Psoas muscle (tissue), 8 donors: ENCODE data around the gene SLC4A5. TPM values are rescaled to one million over a fixed set of nuclear protein-coding genes. Genes with fewer than 3 reads are reported as not detected.

Experiments used
- ATAC-seq, 4 donors: fragments of 200-7000 bp; cut with Tn5 transposase; one replicate each; pipeline ENCODE4 v1.9.1; 2020; ENCODE audit warnings: moderate library complexity in 3 of 4, mild to moderate bottlenecking in 2 of 4
- DNase-seq, 2 donors: peaks; one replicate each; pipeline ENCODE4 v3.0.0-alpha.2; 2020
- H3K27ac ChIP-seq: fragments of 200-600 bp; one replicate; pipeline ENCODE4 v1.8.0; 2022
- H3K27me3 ChIP-seq, 3 donors: fragments of 200-600 bp in 1 of 3; one replicate each; pipeline versions ENCODE4 v1.6.1 to v1.8.0; 2013 to 2022; ENCODE audit warnings: low read length in 2 of 3, mild to moderate bottlenecking in 2 of 3, moderate library complexity in 1 of 3; ENCODE audit not compliant: insufficient read depth in 3 of 3
- H3K36me3 ChIP-seq, 2 donors: fragments of 200-600 bp in 1 of 2; one replicate each; pipeline versions ENCODE4 v1.6.1 to v1.8.0; 2013 to 2022; ENCODE audit warnings: low read depth in 1 of 2, mild to moderate bottlenecking in 1 of 2, moderate library complexity in 1 of 2; ENCODE audit not compliant: insufficient read depth in 1 of 2
- H3K4me1 ChIP-seq: fragments of 200-600 bp; one replicate; pipeline ENCODE4 v1.8.0; 2022
- H3K4me3 ChIP-seq: fragments of 200-600 bp; one replicate; pipeline ENCODE4 v1.8.0; 2022; ENCODE audit warnings: mild to moderate bottlenecking
- H3K9me3 ChIP-seq: fragments of 200-600 bp; one replicate; pipeline ENCODE4 v1.8.0; 2022
- WGBS, 3 donors: extraction: QIAGEN DNeasy Blood & Tissue Kit; methylation state at CpG; one replicate each; pipeline versions ENCODE4 v1.1.6 to v1.1.7; 2013; 5-methylcytosine and 5-hydroxymethylcytosine counted together
- intact Hi-C, 2 donors: fragments of 100-400 bp; cut with DNase I; formaldehyde crosslinking; loops; one replicate each; pipeline versions ENCODE4 v1.11.0 to v1.14.2; 2022
- polyA plus RNA-seq, 3 donors: library from polyadenylated mRNA; stranded (reverse); fragments of 200-250 nt; gene quantifications; one replicate each; pipeline ENCODE4 v1.2.3, GENCODE V29; 2013
- total RNA-seq, 4 donors: library from RNA; stranded (reverse); fragmentation: NEBNext Ultra II Directional in 2 of 4; extraction: Animal tissue kit (Norgen Biotek cat#: 25700) in 2 of 4; gene quantifications; one replicate each; pipeline versions ENCODE4 v1.2.1 to v1.2.4, GENCODE V29; 2021 to 2023
- TF ChIP-seq, protein P1 (sequence below): fragments of 200-600 bp; IDR thresholded peaks from one replicate; pipeline ENCODE4 v1.8.0; 2022; ENCODE audit warnings: antibody characterized with exemption
- donor health status: healthy with polysubstance abuse.
- donor health status: DM: no; HTN: no; CAD: no; lungs with moderate emphysema.
- donor health status: Bipolar disorder and iron deficiency.
- donor health status: healthy.
- donor health status: DM: yes; HTN: yes; CAD: no.
- donor health status: DM: no; HTN: no; CAD: no.
- donor health status: DM: no; HTN: no; CAD: no.
- donor health status: DM: yes; HTN: yes; CAD: no.

The SLC4A5 gene
- total and polyA plus RNA-seq, 7 donors = 0.27 to 5.7 (median 0.57) TPM

DNA sequence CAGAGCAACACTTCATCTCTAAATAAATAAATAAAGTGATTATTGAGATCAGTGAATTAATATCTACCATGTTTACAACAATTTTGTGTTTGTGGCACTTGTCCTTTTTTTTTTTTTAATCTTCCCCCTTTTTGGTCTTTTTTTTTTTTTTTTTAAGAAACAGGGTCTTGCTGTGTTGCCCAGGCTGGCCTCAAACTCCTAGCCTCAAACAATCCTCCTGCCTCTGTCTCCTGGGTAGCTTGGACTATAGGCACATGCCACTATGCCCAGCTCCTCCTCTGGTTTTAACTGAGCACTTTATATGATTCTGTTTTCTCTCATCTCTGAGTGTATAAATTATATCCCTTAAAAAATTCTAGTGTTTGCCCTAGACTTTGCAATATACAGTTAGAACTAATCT, 30.3 kb downstream of the SLC4A5 start:
- no peaks in the 10 kb centered on the region for H3K27me3 ChIP-seq
- intact Hi-C loops = no loop called here
- H3K36me3 ChIP-seq = peaks cover 0 to 5% of the 10 kb centered on the region in 2 donors
- no peaks in the 10 kb centered on the region for H3K4me1 ChIP-seq
- TF ChIP-seq, protein P1, sequence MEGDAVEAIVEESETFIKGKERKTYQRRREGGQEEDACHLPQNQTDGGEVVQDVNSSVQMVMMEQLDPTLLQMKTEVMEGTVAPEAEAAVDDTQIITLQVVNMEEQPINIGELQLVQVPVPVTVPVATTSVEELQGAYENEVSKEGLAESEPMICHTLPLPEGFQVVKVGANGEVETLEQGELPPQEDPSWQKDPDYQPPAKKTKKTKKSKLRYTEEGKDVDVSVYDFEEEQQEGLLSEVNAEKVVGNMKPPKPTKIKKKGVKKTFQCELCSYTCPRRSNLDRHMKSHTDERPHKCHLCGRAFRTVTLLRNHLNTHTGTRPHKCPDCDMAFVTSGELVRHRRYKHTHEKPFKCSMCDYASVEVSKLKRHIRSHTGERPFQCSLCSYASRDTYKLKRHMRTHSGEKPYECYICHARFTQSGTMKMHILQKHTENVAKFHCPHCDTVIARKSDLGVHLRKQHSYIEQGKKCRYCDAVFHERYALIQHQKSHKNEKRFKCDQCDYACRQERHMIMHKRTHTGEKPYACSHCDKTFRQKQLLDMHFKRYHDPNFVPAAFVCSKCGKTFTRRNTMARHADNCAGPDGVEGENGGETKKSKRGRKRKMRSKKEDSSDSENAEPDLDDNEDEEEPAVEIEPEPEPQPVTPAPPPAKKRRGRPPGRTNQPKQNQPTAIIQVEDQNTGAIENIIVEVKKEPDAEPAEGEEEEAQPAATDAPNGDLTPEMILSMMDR = no peak
- H3K27ac ChIP-seq = no peak overlapping the region
- DNase-seq (no peak), ATAC-seq (no peak)
- no peaks in the 10 kb centered on the region for H3K9me3 ChIP-seq
- no peak overlapping the region for H3K4me3 ChIP-seq

- no peak for DNase-seq
- H3K27me3 ChIP-seq = no peaks in the 10 kb centered on the region
- no peaks in the 10 kb centered on the region for H3K4me1 ChIP-seq
- 86 to 92% (median 88%) methylated on average over 8 of the region's 8 CpGs for WGBS, 3 donors
- H3K9me3 ChIP-seq = no peaks in the 10 kb centered on the region
- intact Hi-C loops = no loop called here
- no peak for ATAC-seq
- TF ChIP-seq, protein P1 = no peak
- no peak overlapping the region for H3K27ac ChIP-seq
- no peaks in the 10 kb centered on the region for H3K36me3 ChIP-seq
- no peak overlapping the region for H3K4me3 ChIP-seq
Observed at GRCh38 chr2:74307720-74308119, 35.5 kb downstream of the SLC4A5 start.

DNA sequence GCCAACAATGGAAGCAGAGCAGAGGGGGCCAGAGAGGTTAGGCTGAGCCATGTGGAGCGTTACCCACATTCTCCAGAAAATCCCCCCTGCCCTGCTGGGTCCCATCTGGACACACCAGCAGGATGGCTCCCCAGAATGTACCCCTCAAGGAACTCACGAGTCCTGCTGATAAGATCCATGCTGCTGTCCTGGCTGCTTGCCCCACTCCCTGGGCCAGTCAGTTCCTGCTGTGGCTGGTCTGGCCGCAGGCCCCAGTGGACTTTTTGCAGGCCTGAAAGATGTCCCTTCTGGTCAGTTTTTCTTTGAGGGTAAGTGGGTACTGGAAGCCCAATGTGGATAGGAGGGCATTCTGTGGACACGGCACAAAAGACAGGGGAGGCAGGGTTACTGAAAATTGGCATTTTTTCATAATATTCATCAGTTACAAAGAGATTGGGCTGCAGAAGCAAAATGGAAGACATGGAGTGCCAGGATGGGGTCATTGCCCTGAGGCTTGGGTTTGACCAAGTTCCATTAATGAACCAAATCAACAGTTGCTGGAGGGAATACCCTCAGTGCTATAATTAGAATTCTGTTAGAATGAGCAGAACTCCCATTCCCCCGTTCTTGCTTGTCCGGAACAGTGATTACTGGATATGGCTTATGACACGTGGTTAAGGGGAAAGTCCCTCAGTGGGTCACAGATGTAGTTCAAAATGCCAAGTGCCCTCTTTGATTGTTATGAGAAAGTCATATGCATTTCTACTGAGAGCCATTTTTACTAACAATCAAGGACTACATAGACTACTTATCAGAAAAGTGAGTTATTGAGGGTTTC, 38.7 kb downstream of the SLC4A5 start:
- intact Hi-C loops = no loop called here
- Histone ChIP-seq H3K36me3 (no peaks in the 10 kb centered on the region), H3K4me3 (no peak overlapping the region), H3K27ac (no peak overlapping the region), H3K27me3 (no peaks in the 10 kb centered on the region), H3K9me3 (no peaks in the 10 kb centered on the region), H3K4me1 (no peaks in the 10 kb centered on the region)
- TF ChIP-seq, protein P1 = no peak
- WGBS, 3 donors = 62 to 73% (median 64%) methylated on average over 7 of the region's 7 CpGs
- DNase-seq = no peak
- ATAC-seq = no peak

- H3K36me3 ChIP-seq = no peaks in the 10 kb centered on the region
- 81 to 90% (median 86%) methylated on average over 2 of the region's 2 CpGs for WGBS, 3 donors
- no peak overlapping the region for H3K4me3 ChIP-seq
- H3K9me3 ChIP-seq = no peaks in the 10 kb centered on the region
- ATAC-seq (no peak), DNase-seq (no peak)
- TF ChIP-seq, protein P1 = no peak
- intact Hi-C loops = no loop called here
- H3K4me1 ChIP-seq = no peaks in the 10 kb centered on the region
- H3K27ac ChIP-seq = no peak overlapping the region
- no peaks in the 10 kb centered on the region for H3K27me3 ChIP-seq
Observed at GRCh38 chr2:74302865-74303264, 40.4 kb downstream of the SLC4A5 start.

DNA sequence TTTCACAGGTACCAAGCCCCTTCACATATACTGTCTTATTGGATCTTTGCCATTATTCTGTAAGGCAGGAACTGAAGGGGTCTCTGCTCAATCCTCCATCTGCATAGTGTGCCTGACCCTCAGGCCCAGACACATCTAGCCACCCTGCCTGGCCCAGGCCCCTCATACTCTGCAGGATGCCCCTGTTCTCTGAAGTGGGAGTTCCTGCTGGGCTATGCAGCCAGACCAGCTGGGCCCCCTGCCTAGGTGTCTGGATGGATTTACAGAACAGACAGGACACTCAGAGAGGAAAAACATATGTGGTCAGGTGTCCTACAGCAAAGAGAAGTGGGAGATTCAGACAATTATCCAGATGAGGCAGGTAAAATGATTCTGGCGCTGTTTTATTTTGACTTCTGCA, 42.0 kb downstream of the SLC4A5 start:
- WGBS, 3 donors = 99 to 100% (median 100%) methylated on average over 1 of the region's 1 CpG

More for the DNA sequence above, 42.0 kb downstream of the SLC4A5 start:
- no peak for DNase-seq
- no peaks in the 10 kb centered on the region for H3K36me3 ChIP-seq
- no peaks in the 10 kb centered on the region for H3K9me3 ChIP-seq
- intact Hi-C loops = no loop called here
- H3K4me1 ChIP-seq = no peaks in the 10 kb centered on the region
- H3K4me3 ChIP-seq = no peak overlapping the region
- TF ChIP-seq, protein P1 = no peak
- no peak overlapping the region for H3K27ac ChIP-seq
- ATAC-seq = no peak
- no peaks in the 10 kb centered on the region for H3K27me3 ChIP-seq
